A673 (cell line): ENCODE results near the gene CEP85. TPM values are rescaled to one million over a fixed set of nuclear protein-coding genes. Genes with fewer than 3 reads are reported as not detected.
A peak's percentile ranks its signal among the peaks of the same experiment; 100 is the strongest.

Source experiments
- BruUV-seq: library from RNA; stranded (reverse); fragments of 400-500 nt; replicated peaks from 2 replicates; lab custom pipeline; 2021; lab: Mats Ljungman, UMichigan
- CTCF ChIA-PET: fragments of 300-600 bp; sonication (Branson Sonifier 250); formaldehyde crosslinking; loops from one replicate; lab custom pipeline; 2022; ENCODE audit warnings: antibody characterized with exemption; lab: Charles Lee
- POLR2A ChIA-PET: fragments of 300-600 bp; sonication (Branson Sonifier 250); formaldehyde crosslinking; loops from one replicate; lab custom pipeline; 2022; ENCODE audit warnings: antibody characterized with exemption; ENCODE audit not compliant: low non-redundant PET; lab: Charles Lee
- DNase-seq: peaks from one replicate; pipeline ENCODE4 v3.0.0-alpha.2; 2015; ENCODE audit warnings: low spot score
- H3K27ac ChIP-seq: fragments of 200-600 bp; sonication (generic); 2 replicates; pipeline ENCODE4 v1.5.1; 2016; ENCODE audit warnings: mixed run types, low read depth, mild to moderate bottlenecking, mixed read lengths, antibody characterized with exemption, low read length; ENCODE audit not compliant: poor library complexity, severe bottlenecking
- H3K27me3 ChIP-seq: fragments of 200-600 bp; sonication (generic); replicated peaks from 2 replicates; pipeline ENCODE4 v1.6.1; 2017; ENCODE audit warnings: mixed run types, low read depth, mild to moderate bottlenecking, mixed read lengths, antibody characterized with exemption, low read length; ENCODE audit not compliant: insufficient read depth, poor library complexity
- H3K36me3 ChIP-seq: fragments of 200-600 bp; sonication (generic); 2 replicates; pipeline ENCODE4 v1.6.1; 2016; ENCODE audit warnings: mixed run types, mild to moderate bottlenecking, mixed read lengths, antibody characterized with exemption, low read length; ENCODE audit not compliant: insufficient read depth, poor library complexity, severe bottlenecking
- H3K4me1 ChIP-seq: fragments of 200-600 bp; sonication (generic); 2 replicates; pipeline ENCODE4 v1.6.1; 2017; ENCODE audit warnings: mixed run types, mild to moderate bottlenecking, mixed read lengths, antibody characterized with exemption, low read length; ENCODE audit not compliant: insufficient read depth, poor library complexity, severe bottlenecking
- H3K4me3 ChIP-seq: fragments of 200-600 bp; sonication (generic); 2 replicates; pipeline ENCODE4 v1.5.1; 2016; ENCODE audit warnings: low read depth, mixed run types, mild to moderate bottlenecking, mixed read lengths, low read length; ENCODE audit not compliant: poor library complexity, severe bottlenecking
- H3K9me3 ChIP-seq: fragments of 200-600 bp; sonication (generic); 2 replicates; pipeline ENCODE4 v1.6.1; 2016; ENCODE audit warnings: mixed run types, low read depth, mild to moderate bottlenecking, mixed read lengths, antibody characterized with exemption, low read length; ENCODE audit not compliant: poor library complexity, severe bottlenecking
- EZH2 ChIP-seq: fragments of 200-600 bp; sonication (generic); IDR thresholded peaks from 2 replicates; pipeline ENCODE4 v1.6.1; 2017; ENCODE audit warnings: borderline replicate concordance, low read depth, mild to moderate bottlenecking, mixed read lengths, antibody characterized with exemption, low read length; ENCODE audit not compliant: poor library complexity, severe bottlenecking
- intact Hi-C: fragments of 100-400 bp; cut with micrococcal nuclease; formaldehyde crosslinking; loops from one replicate; pipeline ENCODE4 v1.10.0; 2022; ENCODE audit not compliant: unreplicated experiment
- total RNA-seq: library from RNA; stranded (reverse); gene quantifications from 2 replicates; pipeline ENCODE4 v1.2.3, GENCODE V29; 2021
- TF ChIP-seq, protein P1 (sequence below): fragments of 300-800, 200-600 bp; sonication (generic); conservative IDR thresholded peaks from 2 replicates; pipeline ENCODE4 v1.5.1; 2017; ENCODE audit warnings: low read depth, mild to moderate bottlenecking, antibody characterized with exemption, low read length, moderate library complexity, mixed read lengths

Gene CEP85
- total RNA-seq, 1 experiment from 2014 or later, result 51.3 TPM

DNA sequence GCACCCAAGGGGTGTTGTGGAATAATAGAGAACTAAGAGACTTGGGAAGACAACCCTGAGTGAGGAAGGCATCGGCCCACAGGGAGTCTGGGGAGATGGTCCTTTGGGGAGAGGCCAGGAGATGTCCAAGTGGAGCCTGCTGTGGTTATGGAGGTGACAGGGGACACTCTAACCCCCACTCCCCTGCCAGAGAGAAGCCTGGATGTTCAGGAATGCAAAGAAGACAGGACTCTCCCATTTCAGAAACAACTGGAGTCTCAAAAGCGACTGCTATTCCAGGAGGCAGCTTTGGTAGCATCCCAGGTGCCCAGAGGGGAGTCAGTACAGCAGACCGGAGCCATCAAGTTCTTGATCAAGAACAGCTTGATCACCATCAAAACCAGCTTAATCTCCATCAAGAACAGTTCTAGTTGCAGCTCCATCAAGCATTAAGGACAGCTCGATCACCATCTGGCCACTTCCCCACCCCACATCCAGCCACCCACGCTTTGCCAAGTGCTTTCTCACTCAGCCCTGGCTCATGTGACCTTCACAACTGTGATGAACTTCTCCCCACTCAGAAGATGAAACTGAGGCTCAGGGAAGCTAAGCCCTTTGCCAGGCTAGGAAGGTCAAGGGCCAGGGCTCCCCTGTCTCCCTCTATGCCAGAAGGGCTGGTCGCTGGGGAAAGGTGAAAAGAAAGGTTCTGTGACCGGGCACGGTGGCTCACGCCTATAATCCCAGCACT, 84.5 kb downstream of the CEP85 start:
- H3K4me1 ChIP-seq, result no peaks in the 10 kb centered on the region
- TF ChIP-seq EZH2, result no peak
- TF ChIP-seq, protein P1, sequence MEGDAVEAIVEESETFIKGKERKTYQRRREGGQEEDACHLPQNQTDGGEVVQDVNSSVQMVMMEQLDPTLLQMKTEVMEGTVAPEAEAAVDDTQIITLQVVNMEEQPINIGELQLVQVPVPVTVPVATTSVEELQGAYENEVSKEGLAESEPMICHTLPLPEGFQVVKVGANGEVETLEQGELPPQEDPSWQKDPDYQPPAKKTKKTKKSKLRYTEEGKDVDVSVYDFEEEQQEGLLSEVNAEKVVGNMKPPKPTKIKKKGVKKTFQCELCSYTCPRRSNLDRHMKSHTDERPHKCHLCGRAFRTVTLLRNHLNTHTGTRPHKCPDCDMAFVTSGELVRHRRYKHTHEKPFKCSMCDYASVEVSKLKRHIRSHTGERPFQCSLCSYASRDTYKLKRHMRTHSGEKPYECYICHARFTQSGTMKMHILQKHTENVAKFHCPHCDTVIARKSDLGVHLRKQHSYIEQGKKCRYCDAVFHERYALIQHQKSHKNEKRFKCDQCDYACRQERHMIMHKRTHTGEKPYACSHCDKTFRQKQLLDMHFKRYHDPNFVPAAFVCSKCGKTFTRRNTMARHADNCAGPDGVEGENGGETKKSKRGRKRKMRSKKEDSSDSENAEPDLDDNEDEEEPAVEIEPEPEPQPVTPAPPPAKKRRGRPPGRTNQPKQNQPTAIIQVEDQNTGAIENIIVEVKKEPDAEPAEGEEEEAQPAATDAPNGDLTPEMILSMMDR, result no peak
- intact Hi-C loops, result no loop called here
- H3K27me3 ChIP-seq, result no peaks in the 10 kb centered on the region
- ChIA-PET POLR2A (no interaction called here), CTCF (interaction anchor here (0.8 kb wide), 1 partner anchor 34 kb away, joined by 3 read pairs; no protein-coding TSS in a partner anchor)
- no peak overlapping the region for H3K27ac ChIP-seq
- no peak overlapping the region for H3K4me3 ChIP-seq
- H3K36me3 ChIP-seq, result no peaks in the 10 kb centered on the region
- BruUV-seq, result no TSS peak
- no peaks in the 10 kb centered on the region for H3K9me3 ChIP-seq
- DNase-seq, result no peak

DNA sequence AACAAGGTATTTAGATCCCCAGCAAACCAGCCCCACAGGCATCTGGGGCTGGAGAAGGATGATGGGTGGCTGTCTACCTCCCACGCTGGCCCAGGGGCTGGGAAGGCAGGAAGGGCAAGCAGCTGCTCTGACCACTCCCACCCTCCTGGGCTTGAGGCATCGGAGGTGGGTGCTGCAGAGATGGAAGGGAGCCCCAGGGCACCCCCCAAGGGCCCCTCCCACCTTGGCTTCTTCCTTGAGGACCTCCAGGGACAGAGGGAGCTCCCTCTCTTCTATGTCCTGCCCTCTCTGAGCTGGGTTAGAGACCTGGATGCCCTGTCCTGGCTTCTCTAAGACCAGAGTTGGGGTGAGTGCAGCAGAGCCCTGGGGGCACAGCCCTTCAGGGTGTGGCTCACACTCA, 86.9 kb downstream of the CEP85 start:
- no peak overlapping the region for H3K27ac ChIP-seq
- ChIA-PET POLR2A (no interaction called here), CTCF (interaction anchor here (1.0 to 1.6 kb wide), 3 partner anchors 42 to 151 kb away, joined by 3 to 5 read pairs (median 4); partner anchors contain the start of genes SH3BGRL3 and ZNF593)
- H3K27me3 ChIP-seq, result no peaks in the 10 kb centered on the region
- no peaks in the 10 kb centered on the region for H3K4me1 ChIP-seq
- intact Hi-C loops, result loop anchor here (1.0 to 5.0 kb wide), 3 partner anchors 36 to 216 kb away; partner anchors contain the start of genes C1orf232 and ZNF593
- BruUV-seq, result no TSS peak
- no peak for DNase-seq
- no peak overlapping the region for H3K4me3 ChIP-seq
- H3K9me3 ChIP-seq, result no peaks in the 10 kb centered on the region
- H3K36me3 ChIP-seq, result no peaks in the 10 kb centered on the region
- TF ChIP-seq, protein P1, result no peak
- TF ChIP-seq EZH2, result no peak

DNA sequence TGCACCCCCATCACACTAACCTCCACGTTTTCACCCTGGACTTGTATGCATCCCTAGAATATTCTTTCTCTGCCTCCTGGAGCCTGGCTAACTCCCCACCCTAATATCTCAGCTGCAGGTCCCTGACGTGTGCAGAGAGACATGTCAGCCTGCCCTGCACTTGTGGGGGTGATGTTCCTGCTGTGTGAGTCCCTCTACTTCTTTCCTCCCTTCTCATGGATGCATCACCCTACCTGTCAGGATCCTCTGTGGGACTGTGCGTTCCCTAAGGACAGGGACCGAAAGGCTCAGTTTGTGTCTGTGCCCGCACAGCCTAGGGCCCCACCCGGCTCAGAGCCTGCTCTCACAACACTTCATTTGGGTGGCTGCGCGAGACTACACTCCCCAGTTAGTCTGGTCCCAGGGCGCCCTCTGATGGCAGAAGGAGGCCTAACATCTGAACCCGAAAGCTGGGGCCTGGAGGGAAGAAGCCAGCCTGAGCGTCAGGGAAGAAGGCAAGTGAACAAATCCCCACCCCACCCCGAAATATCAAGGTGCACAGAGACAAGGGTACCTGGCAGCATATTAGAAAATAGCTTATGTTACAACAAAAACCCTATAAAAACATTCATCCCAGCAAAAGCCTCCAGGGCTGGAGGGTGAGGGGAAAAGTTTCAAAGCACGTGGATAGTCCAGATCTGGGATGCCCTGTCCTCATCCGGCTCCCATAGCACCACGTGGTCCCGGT, 87.5 kb downstream of the CEP85 start:
- CTCF ChIA-PET, result interaction anchor here (0.5 to 1.6 kb wide), 6 partner anchors 42 to 231 kb away, joined by 3 to 5 read pairs (median 4); partner anchors contain the start of genes CATSPER4, SH3BGRL3 and ZNF593
- intact Hi-C loops, result loop anchor here (1.0 to 5.0 kb wide), 3 partner anchors 36 to 216 kb away; partner anchors contain the start of genes C1orf232 and ZNF593
- TF ChIP-seq EZH2, result no peak
- TF ChIP-seq, protein P1, result peak; percentile 93
- H3K9me3 ChIP-seq, result no peaks in the 10 kb centered on the region
- BruUV-seq, result no TSS peak
- no peak overlapping the region for H3K27ac ChIP-seq
- peak; percentile 90 for DNase-seq
- POLR2A ChIA-PET, result no interaction called here
- H3K4me3 ChIP-seq, result no peak overlapping the region
- H3K4me1 ChIP-seq, result no peaks in the 10 kb centered on the region
- no peaks in the 10 kb centered on the region for H3K27me3 ChIP-seq
- H3K36me3 ChIP-seq, result no peaks in the 10 kb centered on the region
